Measurements from ENCODE around the gene AMACR.

The AMACR gene

GRCh38 chr5:34007621-34008600, at the start of gene AMACR:
TSS of gene AMACR (minus strand) at chr5:34008050. CDS start at chr5:34008019, 31 bp downstream.
- peak within 1 kb of the TSS; percentile 67 for H3K4me3 ChIP-seq (ENCODE audit: low read depth, low read length)
- peak; percentile 72 for DNase-seq (ENCODE audit: low read depth)
- no peak for TF ChIP-seq CTCF (IDR thresholded peaks at IDR 0.05; ENCODE audit: control insufficient read depth, extremely low read depth, insufficient read depth)

GRCh38 chr5:34057569-34057968, 49.7 kb upstream of the AMACR start:
- no peak overlapping the region for H3K4me3 ChIP-seq (ENCODE audit: low read depth, low read length)
- TF ChIP-seq CTCF (IDR thresholded peaks at IDR 0.05; ENCODE audit: control insufficient read depth, extremely low read depth, insufficient read depth), result no peak
- DNase-seq (ENCODE audit: low read depth), result peak; percentile 35

- no peak overlapping the region for H3K4me3 ChIP-seq (ENCODE audit: low read depth, low read length)
- no peak for DNase-seq (ENCODE audit: low read depth)
- no peak for TF ChIP-seq CTCF (IDR thresholded peaks at IDR 0.05; ENCODE audit: control insufficient read depth, extremely low read depth, insufficient read depth)
Measured at GRCh38 chr5:34057118-34057517, 49.3 kb upstream of the AMACR start.

- H3K4me3 ChIP-seq (ENCODE audit: low read depth, low read length), result no peak overlapping the region
- TF ChIP-seq CTCF (IDR thresholded peaks at IDR 0.05; ENCODE audit: control insufficient read depth, extremely low read depth, insufficient read depth), result no peak
- no peak for DNase-seq (ENCODE audit: low read depth)
Measured at GRCh38 chr5:34055667-34056066, 47.8 kb upstream of the AMACR start.

- H3K4me3 ChIP-seq (ENCODE audit: low read depth, low read length), result no peak overlapping the region
- no peak for TF ChIP-seq CTCF (IDR thresholded peaks at IDR 0.05; ENCODE audit: control insufficient read depth, extremely low read depth, insufficient read depth)
- DNase-seq (ENCODE audit: low read depth), result no peak
Measured at GRCh38 chr5:34054400-34054729, 46.5 kb upstream of the AMACR start.

- no peak for DNase-seq (ENCODE audit: low read depth)
Measured at GRCh38 chr5:34053571-34054399, 45.9 kb upstream of the AMACR start.

More at GRCh38 chr5:34053571-34054399, 45.9 kb upstream of the AMACR start:
- no peak for TF ChIP-seq CTCF (IDR thresholded peaks at IDR 0.05; ENCODE audit: control insufficient read depth, extremely low read depth, insufficient read depth)
- no peak overlapping the region for H3K4me3 ChIP-seq (ENCODE audit: low read depth, low read length)
